SK-N-SH (cell line): Measurements from ENCODE around the gene ARL4A. TPM values are rescaled to one million over a fixed set of nuclear protein-coding genes. Genes with fewer than 3 reads are reported as not detected.

Experiments
- CTCF ChIA-PET: fragments of 300-600, 350-600 bp; formaldehyde crosslinking; extraction: SDS; loops from one replicate; lab custom pipeline; 2021; lab: Yijun Ruan, JAX
- POLR2A ChIA-PET: fragments of 350-600 bp; sonication (Branson Sonifier 250); formaldehyde crosslinking; extraction: SDS; loops from one replicate; lab custom pipeline; 2020; ENCODE audit warnings: antibody characterized with exemption, inconsistent platforms; lab: Yijun Ruan, JAX
- DNase-seq: peaks from one replicate; pipeline ENCODE4 v3.0.0; 2012
- H2AFZ ChIP-seq: fragments of 200-600 bp; sonication (generic); 2 replicates; pipeline ENCODE4 v1.8.1; 2016; ENCODE audit warnings: antibody characterized with exemption, mild to moderate bottlenecking, low read depth
- H3F3A ChIP-seq: fragments of 200-600 bp; sonication (generic); replicated peaks from 2 replicates; pipeline ENCODE3; 2016; ENCODE audit warnings: antibody characterized with exemption, mild to moderate bottlenecking; ENCODE audit not compliant: insufficient read depth
- H3K27ac ChIP-seq, 2 experiments: fragments of 200-500 bp in 1 of 2; fragments of 200-600 bp in 1 of 2; sonication (Bioruptor generic) in 1 of 2; sonication (generic), shearing (Covaris generic) in 1 of 2; 2 replicates each; pipeline versions ENCODE4 v1.5.1 to v1.6.1; 2014 to 2016; ENCODE audit warnings: low read depth in 2 of 2, inconsistent platforms in 1 of 2, low read length in 1 of 2, mild to moderate bottlenecking in 1 of 2, mixed read lengths in 1 of 2
- H3K27me3 ChIP-seq: fragments of 200-600 bp; sonication (generic), shearing (Covaris generic); 2 replicates; pipeline ENCODE4 v1.6.1; 2016; ENCODE audit warnings: mixed run types; ENCODE audit not compliant: insufficient read depth
- H3K36me3 ChIP-seq, 2 experiments: fragments of 200-500 bp in 1 of 2; fragments of 200-600 bp in 1 of 2; sonication (Bioruptor generic) in 1 of 2; sonication (generic) in 1 of 2; replicated peaks in 1 of 2; 2 replicates each; pipeline versions ENCODE3 to v1.5.1; 2014 to 2016; ENCODE audit warnings: low read length in 1 of 2, mild to moderate bottlenecking in 1 of 2; ENCODE audit not compliant: insufficient read depth in 2 of 2, control insufficient read depth in 1 of 2
- H3K4me1 ChIP-seq, 2 experiments: fragments of 200-500 bp in 1 of 2; fragments of 200-600 bp in 1 of 2; sonication (Bioruptor generic) in 1 of 2; sonication (generic), shearing (Covaris generic) in 1 of 2; 2 replicates each; pipeline versions ENCODE4 v1.5.1 to v1.6.1; 2014 to 2016; ENCODE audit warnings: low read depth in 1 of 2, low read length in 1 of 2, mixed run types in 1 of 2; ENCODE audit not compliant: insufficient read depth in 2 of 2, control insufficient read depth in 1 of 2
- H3K4me2 ChIP-seq: fragments of 200-600 bp; sonication (generic), shearing (Covaris generic); 2 replicates; pipeline ENCODE4 v1.6.1; 2017; ENCODE audit warnings: mixed run types
- H3K4me3 ChIP-seq, 2 experiments: fragments of 200-500 bp in 1 of 2; fragments of 200-600 bp in 1 of 2; sonication (Bioruptor generic) in 1 of 2; sonication (generic), shearing (Covaris generic) in 1 of 2; 2 replicates each; pipeline versions ENCODE4 v1.5.1 to v1.8.1; 2014 to 2016; ENCODE audit warnings: low read depth in 2 of 2, inconsistent platforms in 1 of 2, low read length in 1 of 2, mild to moderate bottlenecking in 1 of 2, mixed read lengths in 1 of 2, moderate library complexity in 1 of 2
- H3K79me2 ChIP-seq: fragments of 200-600 bp; sonication (generic); 2 replicates; pipeline ENCODE4 v1.8.1; 2017; ENCODE audit warnings: mild to moderate bottlenecking; ENCODE audit not compliant: insufficient read depth
- H3K9ac ChIP-seq: fragments of 200-600 bp; sonication (generic); 2 replicates; pipeline ENCODE4 v1.6.1; 2017; ENCODE audit warnings: mixed run types
- H3K9me2 ChIP-seq: fragments of 200-600 bp; sonication (generic); 2 replicates; pipeline ENCODE4 v1.6.1; 2017; ENCODE audit warnings: mixed run types
- H3K9me3 ChIP-seq: fragments of 200-600 bp; sonication (generic); 2 replicates; pipeline ENCODE4 v1.6.1; 2017; ENCODE audit warnings: mixed run types, mild to moderate bottlenecking, moderate library complexity
- H4K20me1 ChIP-seq: fragments of 200-600 bp; sonication (generic); 2 replicates; pipeline ENCODE4 v1.6.1; 2017; ENCODE audit warnings: mild to moderate bottlenecking, mixed run types; ENCODE audit not compliant: insufficient read depth
- CTCF ChIP-seq: fragments of 200-600 bp; sonication (generic); IDR thresholded peaks from 2 replicates; pipeline ENCODE4 v1.6.1; 2017; ENCODE audit warnings: antibody characterized with exemption, mild to moderate bottlenecking, moderate library complexity
- FOXM1 ChIP-seq: IDR thresholded peaks from 2 replicates; pipeline ENCODE4 v1.4.0; 2012; ENCODE audit warnings: low read depth, mild to moderate bottlenecking
- NRF1 ChIP-seq: IDR thresholded peaks from 2 replicates; pipeline ENCODE4 v1.6.1; 2012; ENCODE audit warnings: low read depth, mild to moderate bottlenecking, low read length
- RAD21 ChIP-seq: IDR thresholded peaks from 2 replicates; pipeline ENCODE4 v1.6.1; 2012; ENCODE audit warnings: mild to moderate bottlenecking, low read length
- SIN3A ChIP-seq: IDR thresholded peaks from 2 replicates; pipeline ENCODE4 v1.6.1; 2012; ENCODE audit warnings: low read depth, mild to moderate bottlenecking, low read length, moderate library complexity, borderline replicate concordance
- SMC3 ChIP-seq: IDR thresholded peaks from 2 replicates; pipeline ENCODE4 v1.6.1; 2012; ENCODE audit warnings: low read depth, low read length, improper control_type of control experiment
- TCF12 ChIP-seq: IDR thresholded peaks from 2 replicates; pipeline ENCODE4 v1.4.0; 2012
- WGBS: methylation state at CpG from one replicate; pipeline ENCODE4 v1.1.6; 2017; ENCODE audit warnings: low lambda C conversion rate; 5-methylcytosine and 5-hydroxymethylcytosine counted together
- polyA plus RNA-seq, 3 experiments: library from polyadenylated mRNA; depleted of rRNA; stranded (reverse); fragments of >200 nt; gene quantifications; 2 replicates each; pipeline ENCODE4 v1.2.3, GENCODE V29; 2012

Gene ARL4A
- polyA plus RNA-seq, 1 of the 3 experiments (the other 2 are of a cell fraction) = 5.5 TPM

- ChIA-PET POLR2A (no interaction called here), CTCF (interaction anchor here (0.7 to 2.6 kb wide), 38 partner anchors 9 to 628 kb away, joined by 3 to 27 read pairs (median 4); no protein-coding TSS in a partner anchor)
- no peaks in the 10 kb centered on the region for H3K9me3 ChIP-seq
- no peak overlapping the region for H3K9ac ChIP-seq
- H3K27me3 ChIP-seq = no peaks in the 10 kb centered on the region; the same call in 1 of the 2 replicates
- no peaks in the 10 kb centered on the region for H3K9me2 ChIP-seq
- H3K79me2 ChIP-seq = no peaks in the 10 kb centered on the region
- H4K20me1 ChIP-seq = no peaks in the 10 kb centered on the region
- no peak overlapping the region for H3K4me3 ChIP-seq
- H3K27ac ChIP-seq = no peak overlapping the region
- peaks cover 0 to 6% of the 10 kb centered on the region in 2 experiments; a peak in 3 of 4 replicates for H3K4me1 ChIP-seq
- H2AFZ ChIP-seq = peak overlapping the region; percentile 5; the same call in 1 of the 2 replicates
- H3K36me3 ChIP-seq = no peaks in the 10 kb centered on the region
- peaks cover 17% of the 10 kb centered on the region for H3F3A ChIP-seq
- no peak overlapping the region for H3K4me2 ChIP-seq
- DNase-seq = peak; percentile 39
- TF ChIP-seq SMC3 (peak; percentile 56), SIN3A (no peak), RAD21 (peak; percentile 86), CTCF (peak; percentile 89)
- TF ChIP-seq, all 33 proteins: peak for 3
- 10% methylated on average over 6 of the region's 6 CpGs for WGBS
Observed at GRCh38 chr7:12638851-12639456, 48.5 kb upstream of the ARL4A start.

GRCh38 chr7:12640299-12641096 lies 46.9 kb upstream of the ARL4A start:
- no peaks in the 10 kb centered on the region for H3K36me3 ChIP-seq
- peaks cover 0 to 6% of the 10 kb centered on the region in 2 experiments; a peak in 3 of 4 replicates for H3K4me1 ChIP-seq
- 85% methylated on average over 7 of the region's 7 CpGs for WGBS
- no peaks in the 10 kb centered on the region for H3K9me3 ChIP-seq
- no peaks in the 10 kb centered on the region for H3K79me2 ChIP-seq
- ChIA-PET POLR2A (no interaction called here), CTCF (interaction anchor here (0.8 to 2.2 kb wide), 5 partner anchors 13 to 622 kb away, joined by 3 to 10 read pairs (median 4); partner anchors contain the start of gene ARL4A)
- no peak for DNase-seq
- H3K4me2 ChIP-seq = no peak overlapping the region
- peaks cover 17% of the 10 kb centered on the region for H3F3A ChIP-seq
- TF ChIP-seq FOXM1 (no peak), NRF1 (no peak), SMC3 (no peak), TCF12 (no peak)
- H3K27me3 ChIP-seq = no peaks in the 10 kb centered on the region; the same call in 1 of the 2 replicates
- H3K9me2 ChIP-seq = no peaks in the 10 kb centered on the region
- H4K20me1 ChIP-seq = no peaks in the 10 kb centered on the region
- no peak overlapping the region for H3K27ac ChIP-seq
- no peak overlapping the region for H3K9ac ChIP-seq
- H2AFZ ChIP-seq = no peak overlapping the region
- no peak overlapping the region for H3K4me3 ChIP-seq
